HepG2 (cell line): ENCODE data around the gene RPS27A. TPM values are rescaled to one million over a fixed set of nuclear protein-coding genes. Genes with fewer than 3 reads are reported as not detected.
A peak's percentile ranks its signal among the peaks of the same experiment; 100 is the strongest.

Experiments
- AGO2 ChIP-seq: fragments of 200-400 bp; formaldehyde crosslinking; optimal IDR thresholded peaks from 2 replicates; pipeline ENCODE3; 2017; ENCODE audit warnings: mild to moderate bottlenecking, low read depth, low read length, moderate library complexity
- ARNT2 ChIP-seq: sonication (generic); formaldehyde crosslinking; IDR thresholded peaks from 2 replicates; pipeline ENCODE4 v1.8.0; 2022; ENCODE audit warnings: mild to moderate bottlenecking, low read depth, missing genetic modification reagents, moderate library complexity
- CCDC6 ChIP-seq: sonication (generic); formaldehyde crosslinking; IDR thresholded peaks from 2 replicates; pipeline ENCODE4 v1.8.1; 2022; ENCODE audit warnings: mild to moderate bottlenecking, missing genetic modification reagents, moderate library complexity
- CENPX ChIP-seq: sonication (generic); formaldehyde crosslinking; IDR thresholded peaks from 2 replicates; pipeline ENCODE4 v1.9.0; 2021; ENCODE audit warnings: mild to moderate bottlenecking, missing genetic modification reagents, moderate library complexity
- FOXC1 ChIP-seq: sonication (generic); formaldehyde crosslinking; IDR thresholded peaks from 2 replicates; pipeline ENCODE4 v1.8.0; 2022; ENCODE audit warnings: mild to moderate bottlenecking, missing genetic modification reagents, borderline replicate concordance
- FOXP1 ChIP-seq, 2 experiments: fragments of 450-650 bp in 1 of 2; IDR thresholded peaks; 2 replicates each; pipeline ENCODE4 v1.6.1; 2017 to 2018; ENCODE audit warnings: antibody characterized with exemption in 1 of 2
- GATA4 ChIP-seq: sonication (generic); IDR thresholded peaks from 2 replicates; pipeline ENCODE4 v1.6.1; 2016; ENCODE audit warnings: antibody characterized with exemption, low read depth, borderline replicate concordance
- HNRNPH1 ChIP-seq: fragments of 200-400 bp; formaldehyde crosslinking; optimal IDR thresholded peaks from 2 replicates; pipeline ENCODE3; 2017; ENCODE audit warnings: mild to moderate bottlenecking, low read depth, low read length
- MAZ ChIP-seq, 2 experiments: sonication (generic) in 1 of 2; formaldehyde crosslinking in 1 of 2; IDR thresholded peaks; 2 replicates each; pipeline versions ENCODE4 v1.5.0 to v1.6.1; 2012 to 2020; ENCODE audit warnings: low read depth in 2 of 2, mild to moderate bottlenecking in 2 of 2, borderline replicate concordance in 1 of 2, improper control_type of control experiment in 1 of 2, low read length in 1 of 2, missing genetic modification reagents in 1 of 2, moderate library complexity in 1 of 2
- NCOA2 ChIP-seq: sonication (generic); formaldehyde crosslinking; IDR thresholded peaks from 2 replicates; pipeline ENCODE4 v1.8.0; 2022; ENCODE audit warnings: inconsistent platforms
- NR3C1 ChIP-seq: sonication (generic); formaldehyde crosslinking; IDR thresholded peaks from 2 replicates; pipeline ENCODE4 v1.4.0; 2020; ENCODE audit warnings: missing genetic modification reagents
- PHF5A ChIP-seq: IDR thresholded peaks from one replicate; pipeline ENCODE4 v1.6.1; 2018; ENCODE audit warnings: low read depth, missing genetic modification reagents; ENCODE audit not compliant: unreplicated experiment
- POLR2AphosphoS2 ChIP-seq: IDR thresholded peaks from 2 replicates; pipeline ENCODE4 v1.6.1; 2011; ENCODE audit warnings: low read depth, low read length, improper control_type of control experiment
- POLR2AphosphoS5 ChIP-seq: IDR thresholded peaks from 2 replicates; pipeline ENCODE4 v1.6.1; 2012; ENCODE audit warnings: low read depth, low read length
- RBFOX2 ChIP-seq: fragments of 200-400 bp; formaldehyde crosslinking; IDR thresholded peaks from 2 replicates; pipeline ENCODE4 v1.6.1; 2017; ENCODE audit warnings: low read depth, mild to moderate bottlenecking, low read length
- RBM22 ChIP-seq: fragments of 200-400 bp; formaldehyde crosslinking; optimal IDR thresholded peaks from 2 replicates; pipeline ENCODE3; 2017; ENCODE audit warnings: mild to moderate bottlenecking, low read length, moderate library complexity
- ZNF253 ChIP-seq: sonication (generic); formaldehyde crosslinking; IDR thresholded peaks from 2 replicates; pipeline ENCODE4 v1.8.0; 2022; ENCODE audit warnings: mild to moderate bottlenecking, missing genetic modification reagents, borderline replicate concordance
- ZNF430 ChIP-seq: sonication (generic); formaldehyde crosslinking; IDR thresholded peaks from 2 replicates; pipeline ENCODE4 v1.9.0; 2021; ENCODE audit warnings: mild to moderate bottlenecking, missing genetic modification reagents
- ZNF598 ChIP-seq: sonication (generic); formaldehyde crosslinking; IDR thresholded peaks from 2 replicates; pipeline ENCODE4 v1.5.1; 2020; ENCODE audit warnings: mild to moderate bottlenecking, missing genetic modification reagents, borderline replicate concordance
- polyA plus RNA-seq, 8 experiments: library from polyadenylated mRNA; depleted of rRNA in 3 of 8; stranded (reverse) in 7 of 8; unstranded in 1 of 8; fragments of >200 nt; fragmentation: Illumina TruSeq in 4 of 8; extraction: Trizol in 4 of 8; gene quantifications; 2 replicates each; pipeline versions ENCODE4 v1.2.1 to v1.2.3, GENCODE V29; 2011 to 2016; ENCODE audit warnings: low read depth in 4 of 8, missing spikeins in 1 of 8, mixed read lengths in 1 of 8; ENCODE audit not compliant: insufficient read depth in 1 of 8
- total RNA-seq, 5 experiments: library from RNA; depleted of rRNA; stranded (reverse); fragments of >200 nt; fragmentation: Illumina TruSeq; extraction: Trizol; gene quantifications; 2 replicates each; pipeline ENCODE4 v1.2.3, GENCODE V29; 2016; ENCODE audit warnings: low read depth in 1 of 5
- TF ChIP-seq, protein P1 (sequence below): sonication (generic); formaldehyde crosslinking; IDR thresholded peaks from 2 replicates; pipeline ENCODE4 v1.8.1; 2023; ENCODE audit warnings: mild to moderate bottlenecking, missing genetic modification reagents
- TF ChIP-seq, protein P2 (sequence below): IDR thresholded peaks from 2 replicates; pipeline ENCODE4 v1.6.1; 2016; ENCODE audit warnings: low read depth, control low read depth
- TF ChIP-seq, protein P3 (sequence below): sonication (generic); formaldehyde crosslinking; IDR thresholded peaks from 2 replicates; pipeline ENCODE4 v1.5.1; 2020; ENCODE audit warnings: mild to moderate bottlenecking, moderate library complexity, missing genetic modification reagents
- TF ChIP-seq, protein P4 (sequence below): sonication (generic); formaldehyde crosslinking; IDR thresholded peaks from 2 replicates; pipeline ENCODE4 v1.5.0; 2020; ENCODE audit warnings: missing genetic modification reagents

The RPS27A gene
- total and polyA plus RNA-seq, 2 of the 13 experiments (the other 11 are each of a cell fraction or from before 2014, with no cell fraction given), result 2,779 to 3,269 TPM

DNA sequence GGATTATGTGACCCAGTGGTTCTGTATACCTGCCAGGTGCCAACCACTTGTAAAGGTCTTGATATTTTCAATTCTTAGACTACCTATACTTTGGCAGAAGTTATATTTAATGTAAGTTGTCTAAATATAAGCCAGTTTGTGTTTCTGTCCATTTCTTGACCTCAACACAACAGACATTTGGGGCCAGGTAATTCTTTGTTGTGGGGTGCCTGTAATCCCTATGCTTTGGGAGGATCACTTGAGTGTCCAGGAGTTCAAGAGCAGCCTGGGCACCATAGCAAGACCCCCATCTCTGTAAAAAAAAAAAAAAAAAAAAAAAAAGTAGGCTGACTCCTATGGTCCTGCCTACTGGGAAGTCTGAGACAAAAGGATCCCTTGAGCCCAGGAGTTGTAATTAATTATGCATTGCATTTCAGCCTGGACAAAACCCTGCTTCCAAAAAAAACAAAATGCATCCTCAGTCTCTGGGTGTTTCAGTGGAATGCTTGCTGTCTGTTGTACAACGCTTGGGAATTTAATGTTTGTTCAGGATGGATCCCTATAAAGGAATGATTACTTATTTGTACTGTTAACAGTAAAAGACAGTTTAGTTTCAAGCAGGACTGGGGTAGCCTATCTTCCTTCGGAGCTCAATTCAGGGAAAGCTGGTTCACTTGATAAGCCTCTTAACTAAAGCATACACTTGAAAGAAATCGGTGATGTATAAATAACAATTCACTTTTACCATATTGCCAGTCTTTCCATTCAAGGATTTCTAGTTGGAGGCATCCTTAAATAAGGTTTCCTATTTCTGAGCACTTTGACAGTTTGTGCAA, 3.4 kb downstream of the RPS27A start (continued):
- TF ChIP-seq, protein P1, sequence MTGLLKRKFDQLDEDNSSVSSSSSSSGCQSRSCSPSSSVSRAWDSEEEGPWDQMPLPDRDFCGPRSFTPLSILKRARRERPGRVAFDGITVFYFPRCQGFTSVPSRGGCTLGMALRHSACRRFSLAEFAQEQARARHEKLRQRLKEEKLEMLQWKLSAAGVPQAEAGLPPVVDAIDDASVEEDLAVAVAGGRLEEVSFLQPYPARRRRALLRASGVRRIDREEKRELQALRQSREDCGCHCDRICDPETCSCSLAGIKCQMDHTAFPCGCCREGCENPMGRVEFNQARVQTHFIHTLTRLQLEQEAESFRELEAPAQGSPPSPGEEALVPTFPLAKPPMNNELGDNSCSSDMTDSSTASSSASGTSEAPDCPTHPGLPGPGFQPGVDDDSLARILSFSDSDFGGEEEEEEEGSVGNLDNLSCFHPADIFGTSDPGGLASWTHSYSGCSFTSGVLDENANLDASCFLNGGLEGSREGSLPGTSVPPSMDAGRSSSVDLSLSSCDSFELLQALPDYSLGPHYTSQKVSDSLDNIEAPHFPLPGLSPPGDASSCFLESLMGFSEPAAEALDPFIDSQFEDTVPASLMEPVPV (CRISPR knock-in tag), result peak; percentile 30; the same call in 1 of the 2 replicates
- TF ChIP-seq NR3C1 (no peak), GATA4 (no peak), AGO2 (peak; percentile 69), FOXC1 (CRISPR knock-in tag) (no peak), NCOA2 (CRISPR knock-in tag) (no peak), RBFOX2 (peak; percentile 78), POLR2AphosphoS5 (peak; percentile 59), RBM22 (peak; percentile 95), ARNT2 (CRISPR knock-in tag) (no peak), PHF5A (CRISPR knock-in tag) (no peak), CENPX (CRISPR knock-in tag) (no peak), CCDC6 (CRISPR knock-in tag) (no peak), ZNF430 (CRISPR knock-in tag) (no peak), POLR2AphosphoS2 (peak; percentile 69; the same call in 1 of the 2 replicates), ZNF598 (no peak), MAZ (IDR thresholded peaks at IDR 0.05; ENCODE audit: borderline replicate concordance, low read depth, low read length) (no peak), MAZ (CRISPR knock-in tag; IDR thresholded peaks at IDR 0.05; ENCODE audit: low read depth) (no peak), ZNF253 (no peak), HNRNPH1 (no peak), FOXP1 (IDR thresholded peaks at IDR 0.05) (no peak), FOXP1 (CRISPR knock-in tag; IDR thresholded peaks at IDR 0.05) (no peak)
- TF ChIP-seq, protein P2, sequence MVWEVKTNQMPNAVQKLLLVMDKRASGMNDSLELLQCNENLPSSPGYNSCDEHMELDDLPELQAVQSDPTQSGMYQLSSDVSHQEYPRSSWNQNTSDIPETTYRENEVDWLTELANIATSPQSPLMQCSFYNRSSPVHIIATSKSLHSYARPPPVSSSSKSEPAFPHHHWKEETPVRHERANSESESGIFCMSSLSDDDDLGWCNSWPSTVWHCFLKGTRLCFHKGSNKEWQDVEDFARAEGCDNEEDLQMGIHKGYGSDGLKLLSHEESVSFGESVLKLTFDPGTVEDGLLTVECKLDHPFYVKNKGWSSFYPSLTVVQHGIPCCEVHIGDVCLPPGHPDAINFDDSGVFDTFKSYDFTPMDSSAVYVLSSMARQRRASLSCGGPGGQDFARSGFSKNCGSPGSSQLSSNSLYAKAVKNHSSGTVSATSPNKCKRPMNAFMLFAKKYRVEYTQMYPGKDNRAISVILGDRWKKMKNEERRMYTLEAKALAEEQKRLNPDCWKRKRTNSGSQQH (CRISPR knock-in tag), result no peak
- TF ChIP-seq, protein P3, sequence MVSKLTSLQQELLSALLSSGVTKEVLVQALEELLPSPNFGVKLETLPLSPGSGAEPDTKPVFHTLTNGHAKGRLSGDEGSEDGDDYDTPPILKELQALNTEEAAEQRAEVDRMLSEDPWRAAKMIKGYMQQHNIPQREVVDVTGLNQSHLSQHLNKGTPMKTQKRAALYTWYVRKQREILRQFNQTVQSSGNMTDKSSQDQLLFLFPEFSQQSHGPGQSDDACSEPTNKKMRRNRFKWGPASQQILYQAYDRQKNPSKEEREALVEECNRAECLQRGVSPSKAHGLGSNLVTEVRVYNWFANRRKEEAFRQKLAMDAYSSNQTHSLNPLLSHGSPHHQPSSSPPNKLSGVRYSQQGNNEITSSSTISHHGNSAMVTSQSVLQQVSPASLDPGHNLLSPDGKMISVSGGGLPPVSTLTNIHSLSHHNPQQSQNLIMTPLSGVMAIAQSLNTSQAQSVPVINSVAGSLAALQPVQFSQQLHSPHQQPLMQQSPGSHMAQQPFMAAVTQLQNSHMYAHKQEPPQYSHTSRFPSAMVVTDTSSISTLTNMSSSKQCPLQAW (CRISPR knock-in tag), result no peak
- TF ChIP-seq, protein P4, sequence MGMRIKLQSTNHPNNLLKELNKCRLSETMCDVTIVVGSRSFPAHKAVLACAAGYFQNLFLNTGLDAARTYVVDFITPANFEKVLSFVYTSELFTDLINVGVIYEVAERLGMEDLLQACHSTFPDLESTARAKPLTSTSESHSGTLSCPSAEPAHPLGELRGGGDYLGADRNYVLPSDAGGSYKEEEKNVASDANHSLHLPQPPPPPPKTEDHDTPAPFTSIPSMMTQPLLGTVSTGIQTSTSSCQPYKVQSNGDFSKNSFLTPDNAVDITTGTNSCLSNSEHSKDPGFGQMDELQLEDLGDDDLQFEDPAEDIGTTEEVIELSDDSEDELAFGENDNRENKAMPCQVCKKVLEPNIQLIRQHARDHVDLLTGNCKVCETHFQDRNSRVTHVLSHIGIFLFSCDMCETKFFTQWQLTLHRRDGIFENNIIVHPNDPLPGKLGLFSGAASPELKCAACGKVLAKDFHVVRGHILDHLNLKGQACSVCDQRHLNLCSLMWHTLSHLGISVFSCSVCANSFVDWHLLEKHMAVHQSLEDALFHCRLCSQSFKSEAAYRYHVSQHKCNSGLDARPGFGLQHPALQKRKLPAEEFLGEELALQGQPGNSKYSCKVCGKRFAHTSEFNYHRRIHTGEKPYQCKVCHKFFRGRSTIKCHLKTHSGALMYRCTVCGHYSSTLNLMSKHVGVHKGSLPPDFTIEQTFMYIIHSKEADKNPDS (CRISPR knock-in tag), result no peak
